Astrocyte of the cerebellum (primary cell): ENCODE measurements around the gene CENPF.
"Not testable (repeated sequence)": the region's sequence is repeated elsewhere in the genome, so short reads cannot be mapped to it uniquely, and the experiment has no call there.

Experiments used
- DNase-seq: peaks from one replicate; pipeline ENCODE4 v3.0.0-alpha.2; 2011; ENCODE audit warnings: low read depth
- H3K4me3 ChIP-seq: 2 replicates; pipeline ENCODE4 v1.5.1; 2011; ENCODE audit warnings: mild to moderate bottlenecking, low read depth, low read length, moderate library complexity
- CTCF ChIP-seq: IDR thresholded peaks from 2 replicates; pipeline ENCODE4 v1.5.1; 2012; ENCODE audit warnings: low read length, low read depth, moderate library complexity, mild to moderate bottlenecking; ENCODE audit errors: missing control alignments
- in situ Hi-C: cut with HindIII; loops from 2 replicates; pipeline ENCODE4 v1.10.0; 2017; ENCODE audit warnings: low sequenced_read_pairs

Gene CENPF

GRCh38 chr1:214593158-214593557 is 9.8 kb upstream of the CENPF start:
- DNase-seq, result no peak
- H3K4me3 ChIP-seq, result no peak overlapping the region
- TF ChIP-seq CTCF, result no peak
- in situ Hi-C loops, result loop anchor here (25.0 kb wide), 1 partner anchor 256 kb away; no protein-coding TSS in a partner anchor

GRCh38 chr1:214603819-214604252 is 841 bp downstream of the CENPF start:
- TF ChIP-seq CTCF, result no peak
- DNase-seq, result no peak
- H3K4me3 ChIP-seq, result peak overlapping the region; percentile 79
- in situ Hi-C loops, result no loop called here

GRCh38 chr1:214604523-214604922 is 1.5 kb downstream of the CENPF start:
- no peak for DNase-seq
- in situ Hi-C loops, result no loop called here
- H3K4me3 ChIP-seq, result peak overlapping the region; percentile 79
- TF ChIP-seq CTCF, result no peak

GRCh38 chr1:214605484-214605883 is 2.5 kb downstream of the CENPF start:
- H3K4me3 ChIP-seq, DNase-seq, in situ Hi-C loops: not testable (repeated sequence)

GRCh38 chr1:214605933-214606925 is 3.2 kb downstream of the CENPF start:
- DNase-seq, result not testable (repeated sequence)

GRCh38 chr1:214607492-214608215 is 4.7 kb downstream of the CENPF start:
- in situ Hi-C loops, H3K4me3 ChIP-seq: not testable (repeated sequence)

More at GRCh38 chr1:214605933-214606925, 3.2 kb downstream of the CENPF start:
- in situ Hi-C loops, H3K4me3 ChIP-seq: not testable (repeated sequence)

GRCh38 chr1:214608216-214608783 is 5.3 kb downstream of the CENPF start:
- H3K4me3 ChIP-seq, DNase-seq, in situ Hi-C loops: not testable (repeated sequence)

More at GRCh38 chr1:214607492-214608215, 4.7 kb downstream of the CENPF start:
- DNase-seq, result not testable (repeated sequence)

- in situ Hi-C loops, H3K4me3 ChIP-seq, DNase-seq: not testable (repeated sequence)
These were observed 5.8 kb downstream of the CENPF start for GRCh38 chr1:214608817-214609216.

- H3K4me3 ChIP-seq, result no peak overlapping the region
- DNase-seq, result no peak
- no peak for TF ChIP-seq CTCF
- in situ Hi-C loops, result no loop called here
These were observed 6.7 kb downstream of the CENPF start for GRCh38 chr1:214609692-214610091.

- in situ Hi-C loops, H3K4me3 ChIP-seq, DNase-seq: not testable (repeated sequence)
These were observed 7.1 kb downstream of the CENPF start for GRCh38 chr1:214610136-214610535.
